ENCODE results near the gene ATP5F1D.

GRCh38 chr19:1210227-1210538, 31.4 kb upstream of the ATP5F1D start:
- TF ChIP-seq CTCF (IDR thresholded peaks at IDR 0.05): no peak
- TF ChIP-seq POLR2A (IDR thresholded peaks at IDR 0.05): no peak

Data from adrenal gland (tissue), 5 donors.